ENCODE data around the gene AASDH.

The AASDH gene

GRCh38 chr4:56296526-56296925 is 90.8 kb downstream of the AASDH start:
- no peak overlapping the region for H3K4me3 ChIP-seq (ENCODE audit: low read depth in 1 of 5, low read length in 5 of 5)
- no peaks in the 10 kb centered on the region for H3K27me3 ChIP-seq (ENCODE audit: control insufficient read depth in 5 of 5, insufficient read depth in 4 of 5, low read length in 5 of 5)
- H3K36me3 ChIP-seq (ENCODE audit: control insufficient read depth in 5 of 5, insufficient read depth in 5 of 5, low read length in 5 of 5) = no peaks in the 10 kb centered on the region
- peaks cover 0 to 2% (median 0%) of the 10 kb centered on the region in 5 donors for H3K4me1 ChIP-seq (ENCODE audit: control insufficient read depth in 5 of 5, insufficient read depth in 5 of 5, low read length in 5 of 5)
- H3K9ac ChIP-seq (ENCODE audit: low read length in 5 of 5) = no peak overlapping the region
- peaks cover 0 to 2% (median 0%) of the 10 kb centered on the region in 5 donors for H3K9me3 ChIP-seq (ENCODE audit: control insufficient read depth in 5 of 5, low read length in 5 of 5)
- no peak overlapping the region for H3K27ac ChIP-seq (ENCODE audit: low read depth, low read length)

GRCh38 chr4:56293121-56293520 is 94.2 kb downstream of the AASDH start:
- Histone ChIP-seq H3K9ac (ENCODE audit: low read length in 5 of 5) (no peak overlapping the region), H3K27me3 (ENCODE audit: control insufficient read depth in 5 of 5, insufficient read depth in 4 of 5, low read length in 5 of 5) (no peaks in the 10 kb centered on the region), H3K27ac (ENCODE audit: low read depth, low read length) (no peak overlapping the region), H3K4me3 (ENCODE audit: low read depth in 1 of 5, low read length in 5 of 5) (no peak overlapping the region), H3K9me3 (ENCODE audit: control insufficient read depth in 5 of 5, low read length in 5 of 5) (peaks cover 0 to 2% (median 0%) of the 10 kb centered on the region in 5 donors), H3K36me3 (ENCODE audit: control insufficient read depth in 5 of 5, insufficient read depth in 5 of 5, low read length in 5 of 5) (no peaks in the 10 kb centered on the region), H3K4me1 (ENCODE audit: control insufficient read depth in 5 of 5, insufficient read depth in 5 of 5, low read length in 5 of 5) (no peaks in the 10 kb centered on the region)

GRCh38 chr4:56289934-56290333 is 97.4 kb downstream of the AASDH start:
- H3K27me3 ChIP-seq (ENCODE audit: control insufficient read depth in 5 of 5, insufficient read depth in 4 of 5, low read length in 5 of 5) = no peaks in the 10 kb centered on the region
- peaks cover 0 to 2% (median 0%) of the 10 kb centered on the region in 5 donors for H3K9me3 ChIP-seq (ENCODE audit: control insufficient read depth in 5 of 5, low read length in 5 of 5)
- no peak overlapping the region for H3K9ac ChIP-seq (ENCODE audit: low read length in 5 of 5)
- no peaks in the 10 kb centered on the region for H3K36me3 ChIP-seq (ENCODE audit: control insufficient read depth in 5 of 5, insufficient read depth in 5 of 5, low read length in 5 of 5)
- H3K4me3 ChIP-seq (ENCODE audit: low read depth in 1 of 5, low read length in 5 of 5) = no peak overlapping the region
- H3K27ac ChIP-seq (ENCODE audit: low read depth, low read length) = no peak overlapping the region
- no peaks in the 10 kb centered on the region for H3K4me1 ChIP-seq (ENCODE audit: control insufficient read depth in 5 of 5, insufficient read depth in 5 of 5, low read length in 5 of 5)

- H3K27me3 ChIP-seq (ENCODE audit: control insufficient read depth in 5 of 5, insufficient read depth in 4 of 5, low read length in 5 of 5) = no peaks in the 10 kb centered on the region
- no peak overlapping the region for H3K9ac ChIP-seq (ENCODE audit: low read length in 5 of 5)
- no peak overlapping the region for H3K27ac ChIP-seq (ENCODE audit: low read depth, low read length)
- H3K36me3 ChIP-seq (ENCODE audit: control insufficient read depth in 5 of 5, insufficient read depth in 5 of 5, low read length in 5 of 5) = no peaks in the 10 kb centered on the region
- H3K4me3 ChIP-seq (ENCODE audit: low read depth in 1 of 5, low read length in 5 of 5) = no peak overlapping the region
- no peaks in the 10 kb centered on the region for H3K4me1 ChIP-seq (ENCODE audit: control insufficient read depth in 5 of 5, insufficient read depth in 5 of 5, low read length in 5 of 5)
- H3K9me3 ChIP-seq (ENCODE audit: control insufficient read depth in 5 of 5, low read length in 5 of 5) = peaks cover 0 to 2% (median 0%) of the 10 kb centered on the region in 5 donors
Observed at GRCh38 chr4:56288663-56289062, 98.6 kb downstream of the AASDH start.

Measured in subcutaneous abdominal adipose tissue (tissue), 5 donors.